LNCaP clone FGC (cell line): Measurements from ENCODE around the gene CAMK2A.

ENCODE experiments used
- DNase-seq: peaks from one replicate; pipeline ENCODE4 v3.0.0-alpha.2; 2011; ENCODE audit warnings: low read depth
- H3K4me3 ChIP-seq: 2 replicates; pipeline ENCODE4 v1.5.1; 2011; ENCODE audit warnings: mild to moderate bottlenecking, low read depth, low read length, control low read depth
- TF ChIP-seq, protein P1 (sequence below): IDR thresholded peaks from 2 replicates; pipeline ENCODE4 v1.5.1; 2012; ENCODE audit warnings: mild to moderate bottlenecking; ENCODE audit not compliant: control insufficient read depth, insufficient read depth; ENCODE audit errors: extremely low read depth

CAMK2A gene

DNA sequence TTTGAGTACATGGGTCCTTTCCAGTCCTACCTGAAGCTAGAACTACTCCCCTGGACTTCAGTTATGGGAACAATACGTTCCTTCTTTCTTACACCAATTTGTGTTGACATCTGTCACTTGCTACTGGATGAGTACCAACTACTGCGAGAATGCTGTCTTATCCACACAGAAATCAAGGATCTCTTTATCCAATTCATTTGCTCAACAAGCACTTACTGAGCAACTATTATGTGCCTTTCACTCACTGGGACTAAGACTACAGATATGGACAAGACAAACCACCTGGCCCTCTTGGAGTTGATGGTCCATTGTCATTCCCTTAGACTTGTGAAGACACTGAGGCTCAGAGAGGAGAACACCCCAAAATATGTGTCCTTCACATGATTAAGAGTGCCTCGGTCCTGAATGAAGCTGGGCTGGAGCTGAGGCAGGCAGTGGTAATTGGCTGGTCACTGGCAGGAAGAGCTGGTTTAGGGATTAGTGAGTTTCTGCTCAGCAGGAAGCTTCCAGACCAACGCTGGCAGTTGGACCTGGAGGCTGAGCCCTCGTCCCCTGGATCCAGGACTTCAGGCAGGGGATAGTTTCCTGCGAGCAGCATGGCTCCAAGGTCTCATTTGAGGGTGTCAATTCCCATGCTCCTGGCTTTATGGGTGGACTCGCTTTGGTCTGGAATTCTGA is 21.6 kb upstream of the CAMK2A start:
- TF ChIP-seq, protein P1, sequence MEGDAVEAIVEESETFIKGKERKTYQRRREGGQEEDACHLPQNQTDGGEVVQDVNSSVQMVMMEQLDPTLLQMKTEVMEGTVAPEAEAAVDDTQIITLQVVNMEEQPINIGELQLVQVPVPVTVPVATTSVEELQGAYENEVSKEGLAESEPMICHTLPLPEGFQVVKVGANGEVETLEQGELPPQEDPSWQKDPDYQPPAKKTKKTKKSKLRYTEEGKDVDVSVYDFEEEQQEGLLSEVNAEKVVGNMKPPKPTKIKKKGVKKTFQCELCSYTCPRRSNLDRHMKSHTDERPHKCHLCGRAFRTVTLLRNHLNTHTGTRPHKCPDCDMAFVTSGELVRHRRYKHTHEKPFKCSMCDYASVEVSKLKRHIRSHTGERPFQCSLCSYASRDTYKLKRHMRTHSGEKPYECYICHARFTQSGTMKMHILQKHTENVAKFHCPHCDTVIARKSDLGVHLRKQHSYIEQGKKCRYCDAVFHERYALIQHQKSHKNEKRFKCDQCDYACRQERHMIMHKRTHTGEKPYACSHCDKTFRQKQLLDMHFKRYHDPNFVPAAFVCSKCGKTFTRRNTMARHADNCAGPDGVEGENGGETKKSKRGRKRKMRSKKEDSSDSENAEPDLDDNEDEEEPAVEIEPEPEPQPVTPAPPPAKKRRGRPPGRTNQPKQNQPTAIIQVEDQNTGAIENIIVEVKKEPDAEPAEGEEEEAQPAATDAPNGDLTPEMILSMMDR = no peak
- no peak overlapping the region for H3K4me3 ChIP-seq
- DNase-seq = no peak

DNA sequence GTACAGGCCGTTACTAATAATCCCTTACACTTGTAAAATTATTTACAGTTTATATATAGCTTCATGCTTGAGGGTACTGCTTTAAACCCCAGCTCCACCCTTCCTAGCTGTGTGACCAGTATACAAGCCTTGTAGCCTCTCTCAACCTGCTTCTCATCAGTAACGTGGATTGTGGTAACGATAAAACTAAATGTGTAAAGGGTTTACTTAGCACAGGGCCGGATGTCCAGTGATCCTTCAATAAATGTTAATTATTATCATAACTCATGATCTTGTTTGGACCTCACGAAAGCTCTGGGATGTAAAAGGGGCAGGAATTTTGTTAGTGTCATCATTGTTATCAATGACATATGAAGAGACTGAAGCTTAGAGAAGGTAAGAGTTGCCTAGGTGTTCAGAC is 20.7 kb upstream of the CAMK2A start:
- H3K4me3 ChIP-seq = no peak overlapping the region
- no peak for DNase-seq

DNA sequence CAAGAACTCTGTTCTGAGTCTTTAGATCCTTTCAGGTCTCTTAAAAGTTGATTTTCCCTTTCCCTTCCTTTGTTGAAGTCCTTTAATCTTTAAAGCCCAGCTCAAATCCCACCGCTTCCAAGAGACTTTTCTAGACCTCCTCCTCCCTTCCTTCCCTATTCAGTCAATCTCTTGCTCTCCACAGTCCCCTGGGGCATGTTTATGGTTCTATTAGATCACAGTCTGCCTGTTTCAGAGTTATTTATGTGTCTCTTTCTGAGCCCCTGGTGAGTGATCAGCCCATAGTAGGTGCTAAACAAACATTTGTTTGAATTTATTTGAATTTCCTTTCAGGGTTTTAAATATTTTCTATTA is 20.3 kb upstream of the CAMK2A start:
- DNase-seq = no peak
- TF ChIP-seq, protein P1 = no peak
- H3K4me3 ChIP-seq = no peak overlapping the region

More for the DNA sequence above, 20.7 kb upstream of the CAMK2A start:
- TF ChIP-seq, protein P1 = no peak

DNA sequence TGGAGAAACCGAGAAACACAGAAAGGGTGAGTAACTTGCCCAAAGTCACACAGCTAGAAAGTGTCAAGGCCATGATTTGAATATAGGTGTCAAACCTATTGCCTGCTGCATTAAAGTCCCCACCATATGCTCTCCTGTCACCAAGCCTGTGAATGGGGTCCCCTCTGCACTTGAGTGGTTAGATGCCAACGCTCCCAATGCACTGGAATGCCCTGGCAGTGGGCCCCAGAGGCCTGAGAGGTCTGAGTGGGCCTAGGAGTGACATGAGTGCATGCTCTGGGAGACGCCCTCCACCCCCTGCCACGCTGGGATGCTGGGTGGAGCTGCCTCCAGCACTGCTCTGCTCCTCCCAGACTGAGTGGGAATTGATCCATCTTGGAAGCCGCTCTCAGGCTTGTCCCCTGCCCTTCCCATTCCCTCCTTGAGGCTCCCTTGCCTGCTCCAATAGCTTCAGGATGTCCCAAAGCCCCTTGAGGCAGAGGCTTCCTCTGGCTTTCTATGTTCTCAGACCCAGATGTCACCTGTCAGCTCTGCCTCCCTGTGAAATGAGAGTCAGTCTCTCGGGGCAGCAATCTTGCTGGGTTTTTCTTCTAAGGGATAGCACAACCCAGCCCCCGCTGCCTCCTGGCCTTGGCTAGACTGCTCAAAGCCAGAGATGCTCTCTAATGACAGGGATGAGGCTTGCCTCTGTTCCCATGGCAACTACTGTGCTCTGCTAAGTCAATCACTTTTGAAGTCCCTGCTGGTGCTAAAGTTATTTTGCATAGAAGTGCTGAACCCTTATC is 19.7 kb upstream of the CAMK2A start:
- TF ChIP-seq, protein P1 = no peak
- DNase-seq = no peak
- H3K4me3 ChIP-seq = no peak overlapping the region

DNA sequence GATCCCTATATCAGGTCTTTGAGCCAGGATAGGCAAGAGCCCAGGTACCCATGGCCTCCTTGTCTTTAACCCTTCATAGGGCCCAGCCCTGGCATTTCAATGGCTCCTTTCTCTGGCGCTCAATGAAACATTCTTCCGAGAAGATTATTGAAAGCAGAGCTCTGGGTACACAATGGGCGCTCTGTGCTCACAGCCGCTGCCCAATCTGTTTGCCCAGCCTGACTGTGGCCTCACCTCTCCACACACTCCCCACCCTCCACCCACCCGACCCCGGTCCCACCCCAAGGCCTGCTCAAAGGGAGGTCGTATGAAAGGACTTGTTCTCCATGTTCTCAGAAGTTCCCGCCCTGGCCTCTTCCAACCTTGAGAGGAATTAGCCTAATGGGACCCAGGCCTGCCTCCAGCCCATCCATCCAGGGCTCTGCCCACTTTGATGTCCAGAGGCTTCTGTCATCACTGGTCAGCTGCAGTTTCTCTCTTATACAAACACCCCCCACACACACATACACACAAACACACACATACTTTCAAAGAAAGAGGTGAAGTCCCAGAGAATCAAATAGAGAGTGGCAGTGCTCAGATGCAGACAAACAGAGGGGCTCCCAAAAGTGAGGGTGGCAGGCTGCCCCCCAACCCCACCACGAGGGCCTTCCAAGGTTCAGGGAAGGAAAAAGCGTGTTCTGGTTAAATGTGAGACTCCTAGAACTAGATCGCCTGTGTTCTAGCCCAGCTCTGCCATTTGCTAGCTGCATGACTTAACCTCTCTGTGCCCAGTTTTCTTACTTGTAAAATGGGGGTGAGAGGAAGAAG is 18.2 kb upstream of the CAMK2A start:
- TF ChIP-seq, protein P1 = no peak
- DNase-seq = no peak
- H3K4me3 ChIP-seq = no peak overlapping the region

DNA sequence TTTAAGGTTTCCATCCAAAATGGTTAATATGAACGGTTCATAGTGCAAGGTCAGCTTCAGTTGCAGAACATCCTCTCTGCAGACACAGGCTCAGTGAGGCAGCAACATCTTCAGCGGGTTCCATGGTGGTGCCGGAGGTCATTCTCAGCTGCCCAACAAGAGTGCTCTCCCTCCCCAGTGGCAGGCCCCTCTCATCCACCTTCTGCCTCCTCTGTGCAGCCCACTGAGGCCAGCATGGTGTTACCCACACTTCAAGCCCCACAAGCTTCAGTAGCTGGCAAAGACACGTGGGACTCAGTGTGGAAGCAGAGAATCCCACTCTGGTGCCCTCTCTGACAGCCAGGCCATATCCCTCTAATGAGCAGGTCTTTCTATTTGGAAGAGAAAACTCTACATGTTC is 17.2 kb upstream of the CAMK2A start:
- DNase-seq = no peak
- TF ChIP-seq, protein P1 = no peak
- no peak overlapping the region for H3K4me3 ChIP-seq
